SHP77 (cell line): ENCODE measurements around the gene ATP2A3.

Source experiments
- DNase-seq, 2 experiments: peaks; one replicate each; lab custom pipeline; 2025; lab: John Stamatoyannopoulos, UW

The ATP2A3 gene

GRCh38 chr17:3964203-3965117 lies at the start of gene ATP2A3:
TSS of gene ATP2A3 (minus strand) at chr17:3964437. CDS start at chr17:3964291, 146 bp downstream.
- DNase-seq = no peak

GRCh38 chr17:4010754-4011153 lies 46.5 kb upstream of the ATP2A3 start:
- DNase-seq = no peak

DNA sequence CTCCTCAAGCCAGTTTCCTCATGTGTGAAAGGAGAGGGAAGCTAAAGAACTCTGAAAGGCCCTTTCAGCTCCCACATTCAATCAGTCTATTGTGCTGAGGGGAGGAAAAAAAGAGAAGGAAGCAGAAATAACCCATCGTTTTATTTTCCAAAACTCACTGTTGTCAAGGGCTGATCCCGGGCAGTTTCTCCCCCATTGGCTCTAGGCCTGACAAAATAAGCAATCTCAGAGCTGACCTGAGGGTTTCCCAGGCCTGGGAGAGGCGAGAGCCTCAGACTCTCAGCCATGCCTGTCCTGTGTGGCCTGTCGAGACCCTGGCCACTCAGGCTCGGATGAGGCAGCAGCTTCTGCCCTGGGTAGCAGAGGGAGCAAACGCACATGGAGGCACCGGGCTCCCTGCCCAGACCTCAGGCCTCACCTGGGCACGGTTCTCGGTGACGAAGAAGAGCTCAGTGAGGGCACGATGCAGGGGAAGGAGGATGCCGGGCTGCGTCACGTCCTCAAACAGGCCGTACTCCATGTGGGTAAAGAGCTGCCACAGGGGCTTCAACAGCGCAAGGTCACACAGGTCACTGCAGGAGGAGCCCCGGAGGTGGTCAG lies 45.0 kb upstream of the ATP2A3 start:
- DNase-seq = no peak

DNA sequence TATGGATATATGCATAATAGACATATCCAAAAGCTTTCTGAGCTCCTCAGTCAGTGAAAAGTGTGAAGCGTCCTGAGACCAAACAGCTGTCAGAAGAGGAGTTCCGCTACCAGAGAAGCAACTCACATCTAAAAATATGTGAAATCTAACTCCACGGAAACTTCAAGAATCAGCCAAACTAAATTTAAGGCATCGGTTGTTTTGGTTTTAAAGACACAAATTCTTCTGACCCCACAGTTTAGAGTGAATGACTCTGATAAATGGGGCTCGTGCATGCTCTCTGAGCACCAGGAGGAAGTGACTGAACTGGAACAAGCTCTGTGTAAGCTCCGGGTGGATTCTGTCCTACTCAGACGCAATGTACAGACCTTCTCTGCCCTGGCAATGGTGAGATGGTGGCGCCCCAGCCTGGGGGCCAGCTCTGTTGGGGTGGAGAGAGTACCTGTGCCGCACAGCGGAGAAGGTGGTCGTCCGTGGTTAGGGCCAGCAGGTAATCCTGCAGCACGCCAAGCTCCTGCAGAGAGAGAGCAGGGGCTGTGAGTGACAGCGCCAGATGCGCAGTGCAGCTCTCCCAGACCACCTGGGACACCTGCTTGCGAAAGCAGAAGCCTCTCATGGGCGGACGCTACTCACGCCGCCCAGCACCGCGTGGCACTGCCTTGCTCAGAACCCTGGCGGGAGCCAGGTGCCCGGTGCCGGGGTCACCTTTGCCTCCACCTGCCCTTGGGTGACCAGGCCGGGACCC lies 44.4 kb upstream of the ATP2A3 start:
- no peak for DNase-seq

DNA sequence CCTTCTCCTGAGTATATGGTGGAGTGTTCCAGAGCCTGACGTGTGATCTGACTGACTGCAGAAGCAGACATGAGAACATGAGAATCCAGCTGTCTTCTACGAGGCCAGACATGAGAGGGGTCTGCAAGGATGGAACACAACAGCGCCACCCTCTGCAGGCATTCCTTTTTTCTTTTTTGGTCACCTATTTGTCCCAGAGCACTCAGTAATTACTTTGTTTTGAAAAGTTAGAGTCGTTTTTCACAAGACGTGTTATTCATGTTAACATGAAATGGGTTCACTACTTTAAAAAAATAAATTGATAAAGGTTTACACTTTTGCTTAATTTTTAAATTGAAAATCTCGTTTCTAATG lies 43.8 kb upstream of the ATP2A3 start:
- DNase-seq = no peak

DNA sequence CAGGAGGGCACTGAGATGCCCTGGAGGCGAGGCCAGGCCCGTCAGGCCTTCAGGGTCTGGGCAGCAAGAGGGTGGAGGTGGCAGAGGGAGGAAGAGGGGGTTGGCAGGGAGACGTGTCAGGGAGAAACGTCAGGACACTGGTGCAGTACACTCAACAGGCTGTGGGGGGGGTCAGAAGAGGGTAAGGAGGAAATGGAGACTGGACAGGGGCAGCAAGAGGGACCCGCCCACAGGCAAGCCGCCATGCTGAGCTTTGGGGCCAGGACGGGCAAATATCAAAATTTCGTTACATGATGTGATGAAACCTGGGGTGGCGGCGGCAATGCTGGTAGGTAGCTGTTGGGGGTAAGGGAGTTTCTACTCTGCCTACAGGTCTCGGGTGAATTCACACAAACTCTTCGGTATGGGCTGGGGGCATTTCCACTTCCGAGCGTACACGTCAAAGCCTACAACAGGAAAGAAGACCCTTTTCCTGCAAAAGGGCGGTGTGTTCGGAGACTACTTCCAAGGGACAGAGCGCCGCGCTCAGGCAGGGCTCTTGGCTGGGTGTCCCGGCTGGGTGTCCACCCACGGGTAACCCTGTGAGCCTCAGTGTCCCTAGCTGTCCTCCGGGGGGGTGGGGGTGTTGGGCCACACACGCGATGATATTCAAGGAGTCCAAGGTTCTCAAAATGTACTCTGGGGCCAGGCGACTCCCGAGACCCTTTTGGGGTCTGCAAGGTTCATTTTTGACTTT lies 43.3 kb upstream of the ATP2A3 start:
- no peak for DNase-seq

GRCh38 chr17:4006745-4007211 lies 42.5 kb upstream of the ATP2A3 start:
- DNase-seq = no peak

- DNase-seq = no peak
Observed at GRCh38 chr17:4006165-4006589, 41.9 kb upstream of the ATP2A3 start.

DNA sequence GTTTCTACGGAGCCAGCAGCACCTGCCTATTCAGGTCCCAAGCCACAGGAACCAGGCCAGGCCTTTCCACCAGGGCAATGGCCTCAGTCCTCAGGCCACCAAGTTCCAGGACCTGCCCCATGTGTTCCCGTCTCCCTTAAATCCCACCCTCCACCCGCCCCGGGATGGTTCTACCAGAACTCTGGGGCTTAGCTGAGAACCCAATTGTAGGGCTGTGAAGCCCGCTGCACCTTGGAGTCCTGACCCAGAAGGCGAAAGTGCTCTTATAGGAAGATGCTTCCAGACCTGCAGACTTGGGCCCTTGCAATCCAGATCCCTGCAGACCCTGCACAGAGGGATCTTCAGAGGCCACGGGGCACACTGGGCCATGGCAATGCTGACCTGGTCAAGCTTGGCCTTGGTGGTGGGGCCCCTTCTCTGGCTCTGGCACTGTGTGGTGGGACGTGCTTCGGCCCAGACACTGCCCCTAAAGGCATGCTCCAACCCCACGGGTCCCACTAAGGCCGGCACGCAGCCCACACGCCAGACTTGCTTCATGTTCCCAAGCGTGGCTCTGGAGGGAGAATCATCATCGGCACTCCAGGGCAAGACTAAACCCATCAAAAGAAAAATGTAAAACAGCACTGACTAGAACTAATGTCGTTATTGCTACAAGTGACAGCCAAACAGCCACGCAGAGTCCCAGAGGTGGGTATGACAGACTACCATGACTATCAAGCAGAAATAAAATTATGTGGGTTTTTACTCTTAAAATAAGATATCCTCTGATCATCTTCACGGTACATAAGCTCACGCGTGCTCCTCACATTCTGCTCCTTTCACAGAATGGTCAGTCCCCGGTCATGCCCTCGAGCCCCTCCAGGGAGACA lies 41.3 kb upstream of the ATP2A3 start:
- DNase-seq = no peak

- peak; percentile 63 to 73 for DNase-seq
Observed at GRCh38 chr17:4004517-4005295, 40.5 kb upstream of the ATP2A3 start.

DNA sequence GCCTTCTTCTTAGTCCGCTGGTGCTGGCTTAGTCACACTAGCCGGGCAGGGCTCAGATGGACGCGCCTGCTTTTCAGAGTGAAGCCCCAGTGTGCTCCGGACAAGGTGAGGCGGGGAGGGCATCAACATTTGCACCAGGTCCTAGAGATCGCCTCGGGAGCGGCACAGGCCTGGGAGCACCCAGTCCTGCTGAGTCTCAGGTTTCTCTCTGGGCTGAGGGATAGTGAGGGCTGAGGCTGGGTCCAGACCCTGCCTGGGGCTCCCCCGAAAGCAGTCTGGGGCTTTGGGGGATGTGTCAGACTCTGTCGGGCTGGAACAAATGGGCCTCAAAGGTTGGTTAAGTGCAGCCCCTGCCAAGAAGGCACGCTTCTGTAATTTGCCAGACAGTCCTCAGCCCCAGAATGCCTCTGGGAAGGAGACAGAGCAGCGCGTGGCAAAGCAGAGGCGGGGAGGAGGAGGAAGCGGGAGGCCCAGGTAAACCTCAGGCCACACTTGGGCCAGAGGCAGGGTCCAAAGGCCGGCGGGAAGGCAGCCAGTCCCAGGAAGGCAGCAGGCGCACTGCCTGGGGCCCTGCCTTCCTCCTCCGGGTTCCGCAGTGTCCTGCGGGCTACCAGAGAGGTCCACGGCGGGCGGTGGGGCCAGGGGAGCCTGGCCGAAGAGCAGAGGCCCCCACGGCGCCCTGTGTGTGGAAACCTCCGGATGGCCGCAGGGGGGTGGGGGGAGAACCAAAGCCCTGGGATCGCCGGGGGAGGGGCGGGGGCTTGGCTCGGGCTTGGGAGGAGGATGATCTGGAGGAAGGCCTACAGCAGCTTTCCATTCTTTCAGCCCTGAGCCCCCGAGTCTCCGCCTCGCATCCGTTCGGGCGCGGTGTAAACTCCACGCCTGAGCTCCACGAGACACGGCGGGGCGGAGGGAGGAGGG lies 39.5 kb upstream of the ATP2A3 start:
- no peak for DNase-seq

DNA sequence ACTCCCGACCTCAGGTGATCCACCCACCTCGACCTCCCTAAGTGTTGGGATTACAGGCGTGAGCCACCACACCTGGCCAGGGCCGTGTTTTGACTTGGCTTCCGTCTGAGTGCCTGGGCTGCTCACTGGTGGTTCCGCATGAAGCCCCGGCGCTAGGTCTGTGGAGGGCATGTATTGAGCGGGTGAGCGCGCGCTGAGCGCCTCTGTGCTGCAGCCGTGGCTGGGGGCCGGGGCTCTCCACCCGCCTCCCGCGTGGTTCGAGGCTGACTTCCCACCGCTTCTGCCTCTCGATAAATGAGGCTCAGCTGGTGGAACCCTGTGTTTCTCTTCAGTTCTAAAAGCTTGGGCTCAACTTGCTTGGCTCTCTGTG lies 38.9 kb upstream of the ATP2A3 start:
- DNase-seq = no peak

- DNase-seq = no peak
Observed at GRCh38 chr17:4001048-4001590, 36.9 kb upstream of the ATP2A3 start.

GRCh38 chr17:3998436-3998835 lies 34.2 kb upstream of the ATP2A3 start:
- DNase-seq = no peak

- no peak for DNase-seq
Observed at GRCh38 chr17:3995067-3995466, 30.8 kb upstream of the ATP2A3 start.

- DNase-seq = no peak
Observed at GRCh38 chr17:3994221-3994576, 30.0 kb upstream of the ATP2A3 start.

DNA sequence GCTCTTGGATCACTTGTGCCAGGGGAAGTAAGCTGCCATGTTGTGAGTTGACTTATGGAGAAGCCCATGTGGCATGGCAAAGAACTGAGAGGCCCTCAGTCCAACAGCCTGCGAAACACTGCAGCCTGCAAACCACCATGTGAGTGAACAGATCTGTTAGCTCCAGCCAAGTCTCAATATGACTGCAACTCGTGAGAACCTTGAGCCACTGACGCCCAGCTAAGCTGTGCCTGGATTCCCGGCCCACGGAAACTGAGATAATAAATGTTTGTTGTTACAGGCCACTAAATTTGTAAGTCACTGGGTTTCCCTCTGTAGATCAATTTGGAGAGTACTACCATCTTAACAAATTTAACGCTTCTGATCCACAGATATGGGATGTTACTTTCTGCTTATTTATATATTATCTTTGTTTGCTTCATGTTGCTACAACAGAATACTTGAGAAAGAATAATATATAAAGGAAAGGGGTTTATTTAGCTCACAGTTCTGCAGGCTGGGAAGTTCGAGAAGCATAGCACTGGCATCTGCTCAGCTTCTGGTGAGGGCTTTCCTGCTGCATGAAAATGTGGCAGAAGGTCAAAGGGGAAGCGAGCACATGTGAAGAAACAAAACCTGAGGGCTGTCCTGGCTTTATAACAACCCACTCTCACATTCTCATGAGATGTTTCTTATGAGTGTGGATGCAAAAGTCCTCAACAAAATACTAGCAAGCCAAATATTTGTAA lies 29.4 kb upstream of the ATP2A3 start:
- DNase-seq = no peak

DNA sequence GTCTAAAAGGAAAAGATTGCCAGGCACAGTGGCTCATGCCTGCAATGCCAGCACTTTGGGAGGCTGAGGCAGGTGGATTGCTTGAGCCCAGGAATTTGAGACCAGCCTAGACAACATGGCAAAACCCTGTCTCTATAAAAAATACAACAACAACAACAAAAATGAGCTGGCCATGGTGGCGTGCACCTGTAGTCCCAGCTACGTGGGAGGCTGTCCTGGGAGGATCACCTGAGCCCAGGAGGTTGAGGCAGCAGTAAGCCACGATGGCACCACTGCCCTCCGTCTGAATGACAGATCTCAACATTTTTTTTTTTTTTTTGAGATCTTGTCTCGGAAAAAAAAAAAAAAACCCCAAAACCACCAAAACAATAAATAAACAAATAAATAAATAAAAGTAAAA lies 28.1 kb upstream of the ATP2A3 start:
- no peak for DNase-seq
